Sigmoid colon (tissue), 7 donors: ENCODE results near the gene GALNT14. TPM values are rescaled to one million over a fixed set of nuclear protein-coding genes. Genes with fewer than 3 reads are reported as not detected.

Source experiments
- DNase-seq: peaks from one replicate; pipeline ENCODE4 v3.0.0-alpha.2; 2019
- H3K27ac ChIP-seq, 4 donors: fragments of 200-600 bp; sonication (generic); one replicate each; pipeline ENCODE4 v1.5.1; 2016 to 2019; ENCODE audit warnings: mild to moderate bottlenecking in 1 of 4
- H3K27me3 ChIP-seq, 3 donors: fragments of 200-600 bp; sonication (generic); one replicate each; pipeline ENCODE4 v1.5.1; 2019; ENCODE audit warnings: mild to moderate bottlenecking in 1 of 3
- H3K36me3 ChIP-seq, 4 donors: fragments of 200-600 bp; sonication (generic); one replicate each; pipeline ENCODE4 v1.5.1; 2016 to 2019
- H3K4me1 ChIP-seq, 4 donors: fragments of 200-600 bp; sonication (generic); one replicate each; pipeline ENCODE4 v1.5.1; 2017 to 2019
- H3K4me3 ChIP-seq, 4 donors: fragments of 200-600 bp; sonication (generic); one replicate each; pipeline ENCODE4 v1.5.1; 2017 to 2019; ENCODE audit warnings: mild to moderate bottlenecking in 2 of 4, moderate library complexity in 1 of 4
- H3K9me3 ChIP-seq, 4 donors: fragments of 200-600 bp in 3 of 4; sonication (generic) in 3 of 4; one replicate each; pipeline versions ENCODE4 v1.5.1 to v1.6.1; 2013 to 2019
- EP300 ChIP-seq, 4 donors: sonication (generic); formaldehyde crosslinking; IDR thresholded peaks; one replicate each; pipeline ENCODE4 v1.6.1; 2017; ENCODE audit warnings: antibody characterized with exemption in 4 of 4
- POLR2A ChIP-seq, 2 donors: fragments of 450-650 bp; IDR thresholded peaks; one replicate each; pipeline ENCODE4 v1.6.1; 2016; ENCODE audit warnings: antibody characterized with exemption in 2 of 2, mild to moderate bottlenecking in 2 of 2, moderate library complexity in 2 of 2
- POLR2AphosphoS5 ChIP-seq, 4 donors: sonication (generic); formaldehyde crosslinking; IDR thresholded peaks; one replicate each; pipeline ENCODE4 v1.6.1; 2017; ENCODE audit warnings: antibody characterized with exemption in 4 of 4
- WGBS, 2 donors: extraction: QIAGEN DNeasy Blood & Tissue Kit; methylation state at CpG; one replicate each; pipeline ENCODE4 v1.1.7; 2013; 5-methylcytosine and 5-hydroxymethylcytosine counted together
- intact Hi-C: fragments of 100-400 bp; cut with DNase I; formaldehyde crosslinking; loops from one replicate; pipeline ENCODE4 v1.15.1; 2023
- polyA plus RNA-seq, 3 donors: library from polyadenylated mRNA; stranded (reverse); fragments of 200-250 nt; gene quantifications; one replicate each; pipeline ENCODE4 v1.2.3, GENCODE V29; 2013
- total RNA-seq, 4 donors: library from RNA; depleted of rRNA; stranded (reverse); fragments of >200 nt; gene quantifications; one replicate each; pipeline ENCODE4 v1.1.0, GENCODE V29; 2016
- TF ChIP-seq, protein P1 (sequence below), 4 experiments: fragments of 450-650 bp in 3 of 4; fragments of 200-600 bp in 1 of 4; IDR thresholded peaks; one replicate each; pipeline ENCODE4 v1.5.1; 2016 to 2019; ENCODE audit warnings: antibody characterized with exemption in 4 of 4, mild to moderate bottlenecking in 3 of 4, moderate library complexity in 2 of 4
- donor health status: healthy with polysubstance abuse.
- donor health status: Bipolar disorder and iron deficiency.
- donor health status: healthy.

Gene GALNT14
- total and polyA plus RNA-seq, 7 donors = 1.2 to 2.3 (median 1.2) TPM; not detected in 4

DNA sequence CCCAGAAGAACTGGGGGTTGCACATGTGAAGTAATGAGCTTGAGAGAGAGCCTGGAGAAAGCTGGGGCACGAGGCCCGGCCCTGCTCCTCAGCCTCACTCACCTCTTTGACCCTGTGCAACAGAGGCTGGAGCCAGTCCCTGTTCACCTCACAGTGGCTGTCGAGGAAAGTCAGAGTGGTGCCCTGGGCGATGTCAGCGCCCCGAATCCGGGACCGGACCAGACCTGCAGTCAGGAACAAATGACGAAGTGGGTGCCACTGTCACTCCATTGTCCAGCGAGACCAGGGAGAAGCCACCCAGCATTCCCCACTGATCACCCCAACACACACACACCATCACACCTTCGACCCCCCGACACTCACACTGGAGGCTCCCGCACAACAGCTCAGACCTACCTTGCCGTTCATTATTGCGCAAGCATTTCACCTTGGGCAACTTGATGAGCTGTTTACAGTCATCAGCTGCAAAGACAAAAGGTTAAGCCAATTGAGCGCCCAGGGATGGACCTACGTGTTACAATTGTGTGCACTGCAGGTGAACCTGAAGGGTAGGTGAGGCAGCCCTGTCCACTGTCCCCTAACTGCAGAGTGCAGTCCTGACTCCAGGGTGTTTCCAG, 182.6 kb downstream of the GALNT14 start:
- intact Hi-C loops = no loop called here
- 94 to 96% methylated on average over 17 of the region's 17 CpGs for WGBS, 2 donors
- no peaks in the 10 kb centered on the region for H3K27me3 ChIP-seq
- no peak overlapping the region for H3K4me3 ChIP-seq
- no peak for DNase-seq
- no peak overlapping the region for H3K27ac ChIP-seq
- no peaks in the 10 kb centered on the region for H3K9me3 ChIP-seq
- TF ChIP-seq, protein P1, sequence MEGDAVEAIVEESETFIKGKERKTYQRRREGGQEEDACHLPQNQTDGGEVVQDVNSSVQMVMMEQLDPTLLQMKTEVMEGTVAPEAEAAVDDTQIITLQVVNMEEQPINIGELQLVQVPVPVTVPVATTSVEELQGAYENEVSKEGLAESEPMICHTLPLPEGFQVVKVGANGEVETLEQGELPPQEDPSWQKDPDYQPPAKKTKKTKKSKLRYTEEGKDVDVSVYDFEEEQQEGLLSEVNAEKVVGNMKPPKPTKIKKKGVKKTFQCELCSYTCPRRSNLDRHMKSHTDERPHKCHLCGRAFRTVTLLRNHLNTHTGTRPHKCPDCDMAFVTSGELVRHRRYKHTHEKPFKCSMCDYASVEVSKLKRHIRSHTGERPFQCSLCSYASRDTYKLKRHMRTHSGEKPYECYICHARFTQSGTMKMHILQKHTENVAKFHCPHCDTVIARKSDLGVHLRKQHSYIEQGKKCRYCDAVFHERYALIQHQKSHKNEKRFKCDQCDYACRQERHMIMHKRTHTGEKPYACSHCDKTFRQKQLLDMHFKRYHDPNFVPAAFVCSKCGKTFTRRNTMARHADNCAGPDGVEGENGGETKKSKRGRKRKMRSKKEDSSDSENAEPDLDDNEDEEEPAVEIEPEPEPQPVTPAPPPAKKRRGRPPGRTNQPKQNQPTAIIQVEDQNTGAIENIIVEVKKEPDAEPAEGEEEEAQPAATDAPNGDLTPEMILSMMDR (IDR thresholded peaks at IDR 0.05) = no peak
- TF ChIP-seq POLR2A (IDR thresholded peaks at IDR 0.05) (no peak), POLR2AphosphoS5 (IDR thresholded peaks at IDR 0.05) (no peak), EP300 (IDR thresholded peaks at IDR 0.05) (no peak)
- no peaks in the 10 kb centered on the region for H3K36me3 ChIP-seq
- peaks cover 0 to 13% (median 0%) of the 10 kb centered on the region in 4 donors for H3K4me1 ChIP-seq

DNA sequence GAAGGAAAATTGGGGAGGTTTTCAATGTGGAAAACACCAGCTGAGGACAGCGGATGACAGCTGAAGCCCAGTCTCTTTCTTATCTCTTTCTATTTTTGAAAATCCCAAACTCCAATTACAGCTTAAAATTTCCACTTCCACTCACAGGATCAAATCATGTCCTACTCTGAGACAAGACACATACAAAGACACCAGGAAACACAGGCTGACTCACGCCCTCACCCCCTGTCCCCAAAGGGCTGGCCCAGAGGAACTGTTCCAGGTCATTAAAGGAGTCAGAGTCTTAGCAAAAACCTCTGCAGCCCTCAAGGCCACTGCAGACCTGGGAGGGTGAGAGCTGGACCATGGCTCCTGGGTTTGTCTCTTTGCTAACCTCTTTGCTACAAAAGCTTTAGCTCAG, 187.9 kb downstream of the GALNT14 start:
- 75 to 77% methylated on average over 2 of the region's 2 CpGs for WGBS, 2 donors
- H3K27me3 ChIP-seq = no peaks in the 10 kb centered on the region
- intact Hi-C loops = no loop called here
- no peaks in the 10 kb centered on the region for H3K9me3 ChIP-seq
- no peak overlapping the region for H3K4me3 ChIP-seq
- H3K4me1 ChIP-seq = no peaks in the 10 kb centered on the region
- no peaks in the 10 kb centered on the region for H3K36me3 ChIP-seq
- DNase-seq = no peak
- no peak for TF ChIP-seq POLR2AphosphoS5 (IDR thresholded peaks at IDR 0.05)
- TF ChIP-seq, protein P1 (IDR thresholded peaks at IDR 0.05) = no peak
- TF ChIP-seq POLR2A (IDR thresholded peaks at IDR 0.05) = no peak
- no peak for TF ChIP-seq EP300 (IDR thresholded peaks at IDR 0.05)
- H3K27ac ChIP-seq = no peak overlapping the region

DNA sequence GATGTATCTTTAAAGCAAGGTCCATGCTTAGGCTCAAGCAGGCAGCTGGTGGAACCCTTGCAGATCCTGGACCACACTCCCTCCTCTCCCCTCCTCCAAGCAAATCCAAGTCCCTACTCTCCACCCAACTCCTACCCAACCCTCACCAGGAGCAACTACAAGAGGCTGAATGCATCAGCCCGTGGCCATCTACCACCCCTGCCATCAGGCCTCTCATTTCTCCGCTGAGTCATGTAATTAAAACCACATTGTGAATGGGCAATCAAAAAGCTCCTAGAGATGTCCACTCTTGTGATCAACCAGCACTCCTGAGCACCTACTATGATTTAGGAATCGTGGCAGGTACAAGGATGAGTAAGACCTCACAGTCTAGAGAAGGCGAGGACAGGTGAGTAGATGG, 188.8 kb downstream of the GALNT14 start:
- Histone ChIP-seq H3K4me1 (no peaks in the 10 kb centered on the region), H3K36me3 (no peaks in the 10 kb centered on the region), H3K27me3 (no peaks in the 10 kb centered on the region), H3K9me3 (no peaks in the 10 kb centered on the region), H3K27ac (no peak overlapping the region), H3K4me3 (no peak overlapping the region)
- no peak for DNase-seq
- 80 to 89% methylated on average over 4 of the region's 4 CpGs for WGBS, 2 donors
- no peak for TF ChIP-seq POLR2A (IDR thresholded peaks at IDR 0.05)
- no peak for TF ChIP-seq POLR2AphosphoS5 (IDR thresholded peaks at IDR 0.05)
- TF ChIP-seq, protein P1 (IDR thresholded peaks at IDR 0.05) = no peak
- TF ChIP-seq EP300 (IDR thresholded peaks at IDR 0.05) = no peak
- intact Hi-C loops = no loop called here

DNA sequence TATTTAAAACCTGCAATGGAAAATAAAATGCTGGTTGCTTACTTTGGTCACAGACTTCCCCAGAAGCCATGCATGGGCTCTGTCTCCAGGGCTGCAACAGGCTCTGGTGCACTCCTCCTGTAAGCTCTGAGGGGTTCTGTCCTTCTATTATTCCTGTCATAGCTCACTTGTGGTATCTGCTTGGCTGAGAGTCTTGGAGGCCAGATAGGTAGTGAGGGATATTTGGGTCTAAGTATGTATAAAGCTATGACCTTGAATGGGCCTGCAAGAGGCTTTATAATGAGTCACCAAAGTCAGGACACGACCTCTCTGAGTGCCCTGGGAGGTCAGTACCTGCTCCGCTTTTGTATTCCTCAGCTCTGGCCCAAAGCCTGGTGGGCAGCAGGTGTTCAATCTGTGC, 189.4 kb downstream of the GALNT14 start:
- Histone ChIP-seq H3K4me3 (no peak overlapping the region), H3K36me3 (no peaks in the 10 kb centered on the region), H3K9me3 (no peaks in the 10 kb centered on the region), H3K27me3 (no peaks in the 10 kb centered on the region), H3K4me1 (no peaks in the 10 kb centered on the region), H3K27ac (no peak overlapping the region)
- 82 to 91% methylated on average over 2 of the region's 2 CpGs for WGBS, 2 donors
- DNase-seq = no peak
- intact Hi-C loops = no loop called here
- no peak for TF ChIP-seq POLR2AphosphoS5 (IDR thresholded peaks at IDR 0.05)
- TF ChIP-seq EP300 (IDR thresholded peaks at IDR 0.05) = no peak
- no peak for TF ChIP-seq POLR2A (IDR thresholded peaks at IDR 0.05)
- TF ChIP-seq, protein P1 (IDR thresholded peaks at IDR 0.05) = no peak

DNA sequence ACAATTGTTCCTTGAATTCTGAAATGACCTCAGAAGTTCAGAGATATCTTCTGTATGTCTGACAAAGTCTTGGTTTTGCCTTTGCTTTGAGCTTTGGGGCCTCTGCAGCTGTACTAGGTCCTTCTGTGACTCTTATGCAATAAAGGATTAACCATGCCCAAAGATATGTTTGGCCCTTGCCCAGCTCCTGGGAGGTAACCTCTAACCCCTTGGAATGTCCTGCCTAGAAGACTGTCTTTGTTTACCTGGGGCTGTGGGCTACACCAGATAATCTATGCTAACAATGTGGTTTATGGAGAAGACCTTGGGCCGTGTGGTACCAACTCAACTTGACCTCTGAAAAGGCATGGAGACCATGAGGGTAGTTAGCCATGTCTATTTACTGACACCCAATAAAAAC, 190.1 kb downstream of the GALNT14 start:
- H3K9me3 ChIP-seq = no peaks in the 10 kb centered on the region
- TF ChIP-seq EP300 (IDR thresholded peaks at IDR 0.05) = no peak
- TF ChIP-seq POLR2A (IDR thresholded peaks at IDR 0.05) = no peak
- TF ChIP-seq, protein P1 (IDR thresholded peaks at IDR 0.05) = no peak
- no peak for TF ChIP-seq POLR2AphosphoS5 (IDR thresholded peaks at IDR 0.05)
- intact Hi-C loops = no loop called here
- H3K36me3 ChIP-seq = no peaks in the 10 kb centered on the region
- H3K27me3 ChIP-seq = no peaks in the 10 kb centered on the region
- H3K4me1 ChIP-seq = no peaks in the 10 kb centered on the region
- WGBS, 2 donors = 56 to 79% methylated on average over 1 of the region's 1 CpG
- no peak for DNase-seq
- H3K27ac ChIP-seq = no peak overlapping the region
- H3K4me3 ChIP-seq = no peak overlapping the region
